ENCODE measurements around the gene TENM3.

GRCh38 chr4:182812916-182813315 lies 569.7 kb downstream of the TENM3 start:
- TF ChIP-seq CTCF (IDR thresholded peaks at IDR 0.05; ENCODE audit: poor library complexity) (no peak), EZH2 (IDR thresholded peaks at IDR 0.05; ENCODE audit: borderline replicate concordance) (no peak)

Measured in hepatocyte (in vitro differentiated cells).